ENCODE measurements around the gene PAX7.
"Not testable (repeated sequence)": the region's sequence is repeated elsewhere in the genome, so short reads cannot be mapped to it uniquely, and the experiment has no call there.

Gene PAX7

GRCh38 chr1:18734461-18735223 lies 104.0 kb downstream of the PAX7 start:
- no peak for FAIRE-seq

DNA sequence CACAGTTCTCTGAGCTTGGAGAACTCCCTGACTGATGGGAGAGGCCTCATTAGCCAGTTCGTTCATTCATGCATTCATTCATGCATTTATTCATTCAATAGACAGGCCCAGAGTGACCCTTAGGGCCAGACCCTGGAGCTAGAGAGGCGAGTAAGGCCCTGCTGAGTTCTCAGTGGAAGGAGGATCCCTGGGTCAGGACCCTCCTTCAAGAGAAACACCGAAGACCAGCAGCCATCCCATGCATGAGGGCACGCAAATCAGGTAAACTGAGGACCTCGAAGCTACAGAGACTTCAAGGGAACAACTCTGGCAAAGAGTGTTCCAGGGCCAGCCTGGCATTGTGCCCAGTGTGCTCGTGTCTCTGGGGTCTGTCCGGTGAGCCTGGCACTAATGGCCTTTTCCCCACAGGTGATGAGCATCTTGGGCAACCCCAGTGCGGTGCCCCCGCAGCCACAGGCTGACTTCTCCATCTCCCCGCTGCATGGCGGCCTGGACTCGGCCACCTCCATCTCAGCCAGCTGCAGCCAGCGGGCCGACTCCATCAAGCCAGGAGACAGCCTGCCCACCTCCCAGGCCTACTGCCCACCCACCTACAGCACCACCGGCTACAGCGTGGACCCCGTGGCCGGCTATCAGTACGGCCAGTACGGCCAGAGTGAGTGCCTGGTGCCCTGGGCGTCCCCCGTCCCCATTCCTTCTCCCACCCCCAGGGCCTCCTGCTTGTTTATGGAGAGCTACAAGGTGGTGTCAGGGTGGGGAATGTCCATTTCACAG lies 104.8 kb downstream of the PAX7 start:
- FAIRE-seq = no peak

DNA sequence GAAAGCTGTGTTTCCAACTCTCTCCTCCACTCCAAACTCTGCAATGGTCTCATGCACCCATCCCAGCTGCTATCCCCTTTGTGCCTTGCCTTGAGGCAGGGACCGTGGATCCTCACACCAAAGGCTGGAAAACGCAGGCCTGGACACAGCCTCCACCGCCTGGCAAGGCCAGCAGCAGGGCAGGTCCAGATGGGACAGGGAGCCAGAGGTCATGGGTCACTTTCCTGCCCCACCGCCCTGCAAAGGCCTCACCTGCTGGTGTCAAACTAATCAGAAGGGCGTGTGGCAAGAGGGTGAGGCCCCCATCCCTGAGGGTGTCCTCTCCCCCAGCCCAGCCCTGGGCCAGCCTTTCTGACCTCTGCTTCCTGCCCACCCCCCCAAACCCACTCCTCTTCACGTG lies 106.3 kb downstream of the PAX7 start:
- FAIRE-seq = no peak

DNA sequence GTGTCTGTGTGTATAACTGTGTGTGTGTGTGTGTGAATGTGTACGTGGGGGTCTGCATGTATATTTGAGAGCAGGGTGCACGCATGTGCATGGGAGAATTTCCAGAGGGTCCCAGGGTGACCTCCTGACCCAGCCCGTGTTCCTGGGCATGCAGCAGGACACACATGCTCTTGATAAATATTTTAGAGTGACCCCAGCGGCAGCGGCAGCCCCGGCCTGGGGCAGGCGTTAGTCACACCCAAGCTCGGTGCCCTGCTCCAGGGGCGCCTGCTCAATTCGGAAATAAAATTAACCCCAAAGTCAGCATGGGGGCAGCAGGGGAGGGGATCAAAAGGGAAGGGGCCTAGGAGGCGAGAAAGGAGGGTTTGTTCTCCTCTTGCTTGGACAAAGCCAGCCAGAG lies 107.5 kb downstream of the PAX7 start:
- FAIRE-seq = no peak

- FAIRE-seq = no peak
These were observed 108.0 kb downstream of the PAX7 start for GRCh38 chr1:18738617-18739016.

DNA sequence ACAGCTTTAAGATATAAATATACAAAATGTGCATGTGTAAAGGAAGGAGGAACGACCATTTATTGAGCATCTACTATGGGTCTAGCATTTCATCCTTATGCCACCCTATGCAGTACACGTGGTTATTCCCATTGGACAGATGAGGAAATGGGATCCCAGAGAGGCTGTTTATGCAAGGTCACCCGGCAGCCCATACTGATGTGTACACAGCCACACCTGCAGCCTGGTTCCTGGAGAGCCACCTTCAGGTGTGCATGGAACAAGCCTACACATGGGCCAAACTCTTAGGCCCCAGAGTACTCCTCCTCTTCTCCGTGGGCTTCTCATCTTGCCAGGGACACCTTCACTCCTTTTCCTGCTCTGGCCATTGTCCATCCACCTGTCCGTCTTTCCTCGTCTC lies 108.8 kb downstream of the PAX7 start:
- FAIRE-seq = no peak

GRCh38 chr1:18739897-18740296 lies 109.3 kb downstream of the PAX7 start:
- no peak for FAIRE-seq

DNA sequence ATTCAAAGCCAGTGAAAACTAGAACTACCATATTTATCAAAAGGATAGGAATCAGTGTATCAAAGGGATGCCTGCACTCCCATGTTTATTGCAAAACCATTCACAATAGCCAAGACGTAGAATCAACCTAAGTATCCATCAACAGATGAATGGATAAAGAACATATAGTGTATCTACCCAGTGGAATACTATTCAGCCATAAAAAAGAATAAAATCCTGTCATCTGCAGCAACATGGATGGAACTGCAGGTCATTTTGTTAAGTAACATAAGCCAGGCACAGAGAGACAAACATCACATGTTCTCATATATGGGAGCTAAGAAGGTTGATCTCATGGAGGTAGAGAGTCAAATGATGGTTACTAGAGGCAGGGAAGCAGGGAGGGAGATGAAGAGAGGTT lies 110.0 kb downstream of the PAX7 start:
- FAIRE-seq = no peak

DNA sequence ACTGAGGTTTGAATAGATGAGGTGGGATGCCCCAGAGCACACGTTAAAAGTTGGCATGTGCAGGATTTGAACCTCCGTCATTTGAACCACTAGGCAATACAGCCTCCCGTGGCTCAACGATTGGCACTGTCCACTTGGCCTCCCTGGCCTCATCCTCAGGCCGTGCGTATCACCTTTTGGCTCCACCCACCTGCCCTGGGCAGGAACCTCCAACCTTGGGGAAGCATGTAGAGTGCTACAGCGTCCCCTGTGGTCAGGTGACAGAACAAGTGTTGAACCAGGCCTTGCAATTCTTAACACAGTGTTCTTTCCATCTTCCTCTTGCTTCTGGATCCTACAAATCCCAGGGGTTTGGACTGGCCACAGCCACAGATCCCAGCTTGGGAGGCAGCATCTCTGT lies 112.6 kb downstream of the PAX7 start:
- no peak for FAIRE-seq

GRCh38 chr1:18744381-18744780 lies 113.7 kb downstream of the PAX7 start:
- FAIRE-seq = not testable (repeated sequence)

GRCh38 chr1:18746981-18747380 lies 116.3 kb downstream of the PAX7 start:
- no peak for FAIRE-seq

DNA sequence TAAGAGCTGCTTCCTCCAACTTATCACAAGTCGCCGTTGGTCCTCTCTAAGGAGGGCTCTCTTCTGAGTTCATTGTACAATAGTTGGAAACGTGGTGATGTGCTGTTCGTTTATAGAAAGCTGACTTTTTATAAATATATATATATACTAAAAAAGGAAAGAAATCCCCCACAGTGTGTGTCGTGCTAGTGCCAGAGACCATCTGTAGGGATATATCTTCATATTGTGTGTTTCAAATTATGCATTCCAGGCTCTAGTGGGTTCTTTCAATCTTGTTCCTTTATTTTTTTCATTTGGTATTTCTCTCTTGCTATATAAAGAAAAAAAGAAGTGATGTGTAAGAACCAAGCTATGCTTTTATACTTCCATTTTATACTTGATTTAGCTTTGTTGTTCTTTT lies 117.0 kb downstream of the PAX7 start:
- FAIRE-seq = no peak

- no peak for FAIRE-seq
These were observed 117.8 kb downstream of the PAX7 start for GRCh38 chr1:18748435-18748834.

- FAIRE-seq = no peak
These were observed 118.9 kb downstream of the PAX7 start for GRCh38 chr1:18749569-18749968.

DNA sequence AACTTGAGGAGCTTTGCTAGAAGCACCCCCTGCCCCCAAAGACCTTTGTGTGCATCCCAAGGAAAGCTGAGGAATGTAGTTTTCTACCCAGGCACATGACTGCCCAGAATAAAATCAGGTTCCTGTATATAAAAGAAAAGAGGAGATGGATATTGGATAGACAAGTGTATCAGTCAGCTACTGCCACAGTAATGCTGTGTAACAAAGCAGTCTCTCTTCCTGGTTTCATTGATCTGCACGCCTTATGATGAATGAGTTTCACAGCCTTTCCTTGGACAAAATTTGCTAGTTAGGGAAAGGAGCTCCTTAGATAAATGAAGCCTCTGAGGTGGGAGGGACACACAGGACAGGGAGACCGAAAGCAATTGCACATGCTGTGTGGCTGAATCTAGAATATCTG lies 120.0 kb downstream of the PAX7 start:
- FAIRE-seq = no peak

DNA sequence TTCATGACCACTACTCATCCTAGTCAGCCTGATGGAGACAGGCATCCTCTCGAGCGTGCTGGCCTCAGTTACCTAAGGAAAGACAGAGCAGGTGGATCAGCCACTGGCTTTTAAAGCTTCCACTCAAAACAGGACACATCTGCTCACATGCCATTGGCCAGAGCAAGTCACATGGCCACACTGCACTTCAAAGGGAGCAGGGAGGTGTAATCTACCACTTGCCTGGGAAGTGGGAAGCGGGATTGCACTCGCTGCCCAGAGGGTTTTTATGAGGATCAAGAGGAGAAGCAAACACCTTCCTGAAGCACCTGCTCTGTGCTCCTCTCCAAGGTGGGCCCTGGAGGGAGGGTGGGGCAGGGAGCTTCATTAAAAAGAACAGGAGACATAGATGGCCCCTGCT lies 120.8 kb downstream of the PAX7 start:
- no peak for FAIRE-seq

DNA sequence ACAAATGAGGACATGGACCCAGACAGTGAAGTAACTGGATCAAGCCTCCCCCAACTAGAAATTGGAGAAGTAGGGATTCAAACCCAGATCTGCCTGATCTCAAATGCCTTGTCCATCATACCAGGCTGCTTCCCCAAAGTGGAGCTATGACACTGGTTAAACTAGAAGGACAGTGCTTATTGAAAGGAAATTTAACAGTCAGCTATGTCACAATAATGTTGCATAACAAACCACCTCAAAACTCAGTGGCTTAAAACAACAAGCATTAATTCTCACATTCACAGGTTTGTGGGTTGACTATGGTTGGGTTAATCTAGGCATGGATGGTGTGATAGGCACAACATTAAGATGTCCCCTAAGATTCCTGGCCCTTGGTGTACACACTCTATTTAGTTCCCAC lies 121.8 kb downstream of the PAX7 start:
- no peak for FAIRE-seq

GRCh38 chr1:18760156-18760555 lies 129.5 kb downstream of the PAX7 start:
- FAIRE-seq = no peak

- FAIRE-seq = no peak
These were observed 131.5 kb downstream of the PAX7 start for GRCh38 chr1:18761948-18762840.

DNA sequence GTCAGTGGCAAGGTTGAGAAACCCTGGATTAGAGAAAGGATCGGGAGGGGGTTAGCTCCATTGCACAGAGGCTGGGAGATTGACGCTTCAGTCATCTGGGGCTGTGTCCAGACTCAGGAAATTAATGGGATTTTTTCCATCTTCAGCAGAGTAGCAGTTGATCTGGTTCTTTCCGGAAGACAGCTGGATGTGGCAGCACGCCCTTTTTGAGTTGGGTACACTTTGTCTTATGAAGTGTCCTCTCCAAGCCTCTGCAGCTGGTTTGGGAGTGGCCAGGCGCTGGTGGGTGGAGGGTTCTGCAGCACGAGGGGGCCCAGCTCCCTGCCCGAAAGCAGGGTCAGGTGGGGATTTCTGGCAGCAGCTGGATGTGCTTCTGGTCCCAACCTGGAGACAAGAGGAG lies 133.7 kb downstream of the PAX7 start:
- no peak for FAIRE-seq

DNA sequence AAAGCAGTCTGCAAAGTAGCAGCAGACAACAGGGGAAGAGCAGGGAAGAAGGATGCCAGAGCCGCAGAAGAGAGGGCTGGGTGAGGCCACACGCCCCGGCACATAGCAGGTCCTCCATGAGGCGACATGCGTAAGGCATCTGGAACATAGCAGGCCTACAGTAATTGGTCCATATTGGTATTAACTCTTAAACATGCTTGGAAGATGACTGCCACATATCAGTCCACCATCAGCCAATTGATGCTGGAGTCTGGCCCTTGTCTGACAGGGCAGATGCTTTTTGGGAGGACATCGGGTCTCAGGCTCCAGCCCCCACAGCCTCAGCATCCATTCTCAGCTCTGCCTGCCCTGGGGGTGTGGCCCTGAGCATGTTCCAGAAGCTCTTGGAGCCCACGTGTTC lies 135.1 kb downstream of the PAX7 start:
- no peak for FAIRE-seq

DNA sequence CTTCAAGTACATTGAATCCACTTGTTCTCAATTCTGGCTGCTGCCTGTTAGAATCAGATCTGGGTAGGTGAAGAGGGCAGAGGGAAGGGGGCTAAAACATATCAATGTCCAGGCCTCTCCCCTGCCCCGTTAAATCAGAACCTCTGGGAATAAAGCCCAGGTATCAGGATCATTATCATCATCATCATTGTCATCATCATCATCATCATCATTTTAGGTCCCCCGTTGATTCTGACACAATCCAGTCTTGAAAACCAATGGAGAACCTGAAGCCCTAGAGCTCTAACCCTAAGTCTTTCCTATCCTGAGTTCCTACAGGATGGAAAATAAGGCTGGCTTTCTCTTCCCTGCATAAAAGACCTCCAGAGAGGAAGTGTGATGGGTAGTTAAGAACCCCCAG lies 135.7 kb downstream of the PAX7 start:
- FAIRE-seq = no peak

DNA sequence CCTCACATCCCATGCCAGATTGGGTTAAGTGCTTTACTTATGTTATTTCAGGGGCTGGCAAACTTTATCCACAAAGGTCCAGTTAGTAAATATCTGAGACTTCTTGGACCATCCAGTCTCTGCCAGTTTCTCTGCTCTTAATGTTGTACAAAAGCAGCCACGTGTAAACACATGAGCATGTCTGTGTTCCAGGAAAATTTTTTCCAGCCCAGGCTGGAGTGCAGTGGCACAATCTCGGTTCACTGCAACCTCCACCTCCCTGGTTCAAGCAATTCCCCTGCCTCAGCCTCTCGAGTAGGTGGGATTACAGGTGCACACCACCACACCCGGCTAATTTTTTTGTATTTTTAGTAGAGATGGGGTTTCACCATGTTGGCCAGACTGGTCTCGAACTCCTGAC lies 136.9 kb downstream of the PAX7 start:
- FAIRE-seq = not testable (repeated sequence)

DNA sequence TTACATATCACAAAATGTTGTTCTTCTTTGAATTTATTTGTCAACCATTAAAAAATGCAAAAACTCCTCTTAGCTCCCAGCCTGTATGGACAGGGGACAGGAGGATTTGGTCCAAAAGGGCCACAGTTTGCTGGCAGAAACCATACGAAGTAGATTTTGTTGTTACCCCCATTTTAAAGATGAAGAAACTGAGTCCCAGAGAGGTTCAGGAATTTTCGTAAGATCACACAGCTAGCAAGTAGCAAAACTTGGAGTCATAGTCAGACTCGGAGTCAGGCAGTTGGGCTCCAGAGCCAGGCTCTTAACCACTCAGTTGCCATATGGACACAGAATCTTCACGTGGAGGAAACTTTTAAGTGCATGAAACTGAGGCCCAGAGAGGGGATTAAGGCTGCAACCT lies 137.4 kb downstream of the PAX7 start:
- no peak for FAIRE-seq

Data from G401.6 (cell line).